NCI-H748 (cell line): ENCODE results near the gene ATP8A2.
"Not testable (repeated sequence)": the region's sequence is repeated elsewhere in the genome, so short reads cannot be mapped to it uniquely, and the experiment has no call there.

Source experiments
- DNase-seq: peaks from one replicate; lab custom pipeline; 2025; ENCODE audit not compliant: unreplicated experiment; lab: John Stamatoyannopoulos, UW

ATP8A2 gene

DNA sequence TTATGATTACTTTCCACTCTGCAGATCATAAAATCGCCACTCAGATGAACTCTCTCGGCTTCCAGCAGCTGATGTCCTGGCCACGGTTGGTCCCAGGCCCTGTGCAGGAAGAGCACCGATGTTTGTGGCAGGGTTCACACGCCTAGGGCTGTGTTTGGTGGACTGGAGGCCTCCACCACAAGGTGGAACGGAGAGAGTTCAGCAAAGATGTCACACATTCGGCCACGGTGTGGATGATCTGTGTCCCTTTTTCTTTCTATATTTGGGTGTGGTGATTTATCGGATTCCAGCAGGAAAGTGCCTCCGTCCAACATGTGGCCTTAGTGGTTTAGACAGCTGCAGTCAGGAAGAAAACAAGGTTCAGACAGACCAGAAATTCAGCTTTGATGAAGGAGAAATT, 680.6 kb downstream of the ATP8A2 start:
- DNase-seq = no peak

- DNase-seq = no peak
These were observed 681.7 kb downstream of the ATP8A2 start for GRCh38 chr13:26053418-26053980.

DNA sequence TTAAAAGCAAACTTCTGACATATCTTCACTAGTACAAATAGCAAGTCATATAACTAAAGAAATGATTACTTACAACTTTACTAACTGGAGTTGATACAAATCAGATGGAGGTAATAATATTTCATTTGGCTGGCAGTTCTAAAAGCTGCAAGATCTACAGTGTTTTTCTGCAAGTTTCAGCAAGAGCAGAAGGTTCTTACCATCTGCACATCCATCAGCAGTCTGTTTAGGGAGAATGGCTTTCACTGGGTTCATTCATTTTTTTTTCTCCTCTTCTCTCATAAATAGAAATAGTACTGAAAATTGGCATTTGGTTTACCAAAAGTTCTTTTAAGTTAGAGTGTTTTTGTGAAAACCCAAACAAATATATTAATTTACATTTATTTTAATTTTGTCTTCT, 683.1 kb downstream of the ATP8A2 start:
- DNase-seq = no peak

- no peak for DNase-seq
These were observed 686.9 kb downstream of the ATP8A2 start for GRCh38 chr13:26058704-26059103.

DNA sequence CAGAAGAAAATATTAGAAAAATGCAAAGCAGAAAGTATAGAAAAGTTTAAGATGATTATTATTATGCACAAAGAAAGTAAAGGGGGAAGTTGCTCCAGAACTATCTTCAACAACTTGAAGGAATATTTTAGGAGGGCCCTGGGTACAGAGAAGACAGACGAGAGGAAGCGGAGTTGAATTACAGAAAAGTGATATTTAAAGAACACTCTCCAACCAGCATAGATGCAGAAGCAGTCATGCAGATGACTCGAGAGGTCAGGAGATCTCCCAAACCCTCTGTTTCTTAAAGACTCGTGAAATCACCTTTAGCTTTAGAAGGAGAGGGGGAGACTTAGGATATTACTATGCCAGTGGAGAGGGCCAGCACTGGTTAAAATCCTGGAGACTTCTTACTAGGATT, 688.6 kb downstream of the ATP8A2 start:
- DNase-seq = no peak

DNA sequence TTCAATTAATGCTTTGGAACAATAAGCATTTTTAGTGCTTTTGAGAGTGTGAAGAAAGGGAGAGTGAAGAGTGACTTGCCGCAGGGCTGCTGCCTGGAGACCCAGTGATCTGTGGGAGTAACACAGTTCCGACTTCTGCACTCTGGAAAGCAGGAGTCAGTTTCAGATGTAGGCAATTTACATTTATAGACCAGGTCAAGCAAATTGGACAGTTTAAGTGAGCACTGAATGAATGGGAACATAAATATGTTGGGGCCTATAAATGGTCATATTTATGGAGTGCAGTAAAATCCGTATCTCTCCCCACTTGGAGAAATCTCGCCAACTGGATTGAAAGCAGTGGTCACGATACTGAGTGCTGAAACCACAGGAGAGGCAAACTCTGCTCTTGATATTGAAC, 689.5 kb downstream of the ATP8A2 start:
- no peak for DNase-seq

DNA sequence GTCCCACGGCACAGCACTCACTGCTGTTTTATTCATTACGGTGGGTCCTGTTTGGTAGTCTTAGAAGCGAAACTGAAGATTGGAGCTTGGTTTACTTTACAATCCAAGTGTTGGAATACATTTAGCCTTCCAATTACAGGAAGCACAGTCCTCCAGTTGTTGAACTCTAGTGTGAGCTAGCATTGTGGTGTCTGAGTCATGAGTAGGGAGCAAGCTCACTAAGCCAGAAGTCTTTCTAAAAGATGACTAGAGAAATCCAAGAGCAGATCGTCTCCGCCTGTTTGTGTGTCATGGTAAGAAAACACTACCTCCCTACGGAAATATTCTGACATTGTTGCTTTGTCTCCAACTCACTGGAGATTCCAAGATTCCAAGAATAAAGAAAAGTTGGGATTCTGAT, 690.2 kb downstream of the ATP8A2 start:
- no peak for DNase-seq

DNA sequence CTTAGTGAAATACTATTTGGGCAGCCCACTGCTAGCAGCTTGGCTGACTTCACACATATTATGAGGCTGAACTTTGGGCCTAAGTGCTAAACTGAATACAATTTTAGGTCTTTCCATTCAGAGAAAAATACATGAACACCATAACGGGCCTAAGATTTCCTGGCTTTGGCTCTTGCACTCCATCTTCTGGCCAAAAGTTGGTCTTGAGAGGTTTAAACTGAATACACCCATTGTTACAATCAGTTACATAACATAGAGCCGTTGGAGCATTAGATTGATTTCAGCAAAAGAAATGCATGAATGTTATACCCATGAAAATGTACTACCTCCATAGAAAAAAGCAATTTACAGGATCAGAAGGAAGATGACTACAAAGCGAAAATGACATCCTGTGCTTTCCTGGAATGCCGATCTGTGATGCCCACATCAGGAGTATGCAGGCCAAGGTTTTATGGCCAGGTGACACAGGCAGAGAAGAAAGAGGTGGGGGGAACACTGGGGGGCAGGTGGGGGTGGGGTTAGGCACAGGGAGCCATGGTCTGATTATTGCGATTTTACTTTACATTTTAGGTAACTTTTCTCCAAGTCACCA, 691.2 kb downstream of the ATP8A2 start:
- peak; percentile 86 for DNase-seq

DNA sequence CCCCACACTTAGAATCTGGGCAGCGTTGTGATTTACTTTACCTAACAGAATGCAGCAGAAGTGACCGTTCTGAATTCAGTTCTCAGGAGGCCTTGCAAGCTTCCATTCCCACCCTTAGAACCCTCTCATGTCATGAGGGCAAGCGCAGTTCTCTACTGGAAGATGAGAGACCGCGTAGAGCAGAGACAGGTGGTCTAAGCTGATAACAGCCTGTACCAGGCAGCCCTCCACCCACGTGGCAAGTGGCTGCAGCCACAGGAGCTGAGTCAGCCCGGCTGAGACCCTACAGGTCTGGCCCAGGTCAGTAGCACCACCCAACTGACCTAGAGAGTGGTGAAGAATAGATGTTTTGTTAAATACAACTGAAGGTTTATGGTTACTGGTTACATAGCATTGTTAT, 694.7 kb downstream of the ATP8A2 start:
- not testable (repeated sequence) for DNase-seq

DNA sequence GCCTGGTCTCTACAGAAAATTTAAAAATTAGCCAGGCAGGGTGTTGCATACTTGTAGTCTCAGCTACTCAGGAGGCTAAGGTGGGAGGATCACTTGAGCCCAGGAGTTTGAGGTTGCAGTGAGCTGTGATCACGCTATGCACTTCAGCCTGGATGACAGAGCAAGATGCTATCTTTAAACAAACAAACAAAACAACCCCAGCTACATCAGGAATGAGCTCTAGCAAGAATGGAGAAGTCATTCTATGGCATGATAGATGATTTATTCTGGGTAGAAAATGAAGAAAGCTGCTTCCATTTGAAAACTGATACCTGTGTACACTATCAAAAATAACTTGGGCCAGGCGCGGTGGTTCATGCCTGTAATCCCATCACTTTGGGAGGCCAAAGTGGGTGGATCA, 695.8 kb downstream of the ATP8A2 start:
- DNase-seq = no peak

DNA sequence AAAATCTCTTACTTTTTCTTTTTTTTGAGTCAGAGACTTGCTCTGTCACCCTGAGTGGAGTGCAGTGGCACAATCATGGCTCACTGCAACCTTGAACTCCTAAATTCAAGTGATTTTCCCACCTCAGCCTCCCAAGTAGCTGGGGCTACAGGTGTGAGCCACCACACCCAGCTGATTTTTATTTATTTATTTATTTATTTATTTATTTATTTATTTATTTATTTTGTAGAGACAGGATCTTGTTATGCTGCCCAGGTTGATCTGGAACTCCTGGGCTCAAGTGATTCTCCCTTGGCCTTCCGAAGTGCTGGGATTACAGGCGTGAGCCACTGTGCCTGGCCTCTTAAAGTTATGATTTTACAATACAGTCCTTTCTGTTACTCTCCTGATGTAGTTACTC, 696.6 kb downstream of the ATP8A2 start:
- not testable (repeated sequence) for DNase-seq

GRCh38 chr13:26069642-26070041, 697.9 kb downstream of the ATP8A2 start:
- not testable (repeated sequence) for DNase-seq

- DNase-seq = no peak
These were observed 699.9 kb downstream of the ATP8A2 start for GRCh38 chr13:26071691-26072090.

GRCh38 chr13:26072335-26072734, 700.6 kb downstream of the ATP8A2 start:
- DNase-seq = not testable (repeated sequence)

DNA sequence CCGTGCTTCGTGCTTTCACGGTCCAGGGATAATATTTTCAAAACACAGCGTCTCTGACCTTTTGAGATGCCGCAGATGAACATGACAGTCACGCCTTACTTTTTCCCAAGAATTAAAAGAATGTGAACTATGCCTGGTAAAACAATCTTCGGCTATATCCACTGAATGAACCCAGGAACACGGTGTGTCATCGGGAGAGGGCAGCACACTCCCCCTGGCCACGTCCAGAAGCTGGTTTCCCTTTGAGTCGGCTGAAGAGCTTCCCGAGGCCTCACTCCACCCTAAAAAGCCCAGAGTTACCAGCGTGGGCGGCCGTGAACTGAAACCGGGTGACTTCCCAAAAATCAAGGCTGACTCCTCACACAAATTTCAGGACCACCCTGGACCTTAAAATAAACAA, 702.9 kb downstream of the ATP8A2 start:
- DNase-seq = no peak
